Ascending aorta (tissue), 2 donors: ENCODE results near the gene THEM4. TPM values are rescaled to one million over a fixed set of nuclear protein-coding genes. Genes with fewer than 3 reads are reported as not detected.

Experiments used
- DNase-seq, 2 donors: peaks; one replicate each; pipeline ENCODE4 v3.0.0-alpha.2; 2019; ENCODE audit warnings: low spot score in 2 of 2
- H3K27ac ChIP-seq, 2 donors: fragments of 200-600 bp; sonication (generic); one replicate each; pipeline ENCODE4 v1.5.1; 2016 to 2017; ENCODE audit warnings: mild to moderate bottlenecking in 1 of 2
- H3K27me3 ChIP-seq: fragments of 200-600 bp; sonication (generic); one replicate; pipeline ENCODE4 v1.5.1; 2017
- H3K36me3 ChIP-seq, 2 donors: fragments of 200-600 bp; sonication (generic); one replicate each; pipeline ENCODE4 v1.5.1; 2016
- H3K4me1 ChIP-seq, 2 donors: fragments of 200-600 bp; sonication (generic); one replicate each; pipeline ENCODE4 v1.5.1; 2016 to 2017; ENCODE audit warnings: mild to moderate bottlenecking in 1 of 2
- H3K4me3 ChIP-seq, 2 donors: fragments of 200-600 bp; sonication (generic); one replicate each; pipeline ENCODE4 v1.5.1; 2016 to 2017; ENCODE audit warnings: mild to moderate bottlenecking in 1 of 2
- H3K9me3 ChIP-seq, 2 donors: fragments of 200-600 bp; sonication (generic); one replicate each; pipeline ENCODE4 v1.5.1; 2016
- CTCF ChIP-seq, 3 experiments: fragments of 200-600 bp in 2 of 3; fragments of 450-650 bp in 1 of 3; sonication (generic) in 2 of 3; IDR thresholded peaks; one replicate each; pipeline ENCODE4 v1.5.1; 2016 to 2019; ENCODE audit warnings: antibody characterized with exemption in 3 of 3, mild to moderate bottlenecking in 1 of 3, moderate library complexity in 1 of 3
- intact Hi-C: fragments of 100-400 bp; cut with DNase I; formaldehyde crosslinking; loops from one replicate; pipeline ENCODE4 v1.15.1; 2023
- total RNA-seq: library from RNA; depleted of rRNA; stranded (reverse); fragments of >200 nt; gene quantifications from one replicate; pipeline ENCODE4 v1.1.0, GENCODE V29; 2016

Gene THEM4
- total RNA-seq, 1 donor from 2014 or later, result 7.7 TPM

- TF ChIP-seq CTCF (IDR thresholded peaks at IDR 0.05), result no peak
- no peak for DNase-seq
- Histone ChIP-seq H3K27me3 (no peaks in the 10 kb centered on the region), H3K4me3 (no peak overlapping the region), H3K36me3 (no peaks in the 10 kb centered on the region), H3K9me3 (no peaks in the 10 kb centered on the region), H3K27ac (no peak overlapping the region), H3K4me1 (peaks cover 0 to 2% of the 10 kb centered on the region in 2 donors)
- intact Hi-C loops, result no loop called here
Measured at GRCh38 chr1:151851886-151852285, 57.4 kb downstream of the THEM4 start.

- no peaks in the 10 kb centered on the region for H3K36me3 ChIP-seq
- H3K27ac ChIP-seq, result no peak overlapping the region
- no peak for TF ChIP-seq CTCF (IDR thresholded peaks at IDR 0.05)
- H3K4me1 ChIP-seq, result no peaks in the 10 kb centered on the region
- no peak overlapping the region for H3K4me3 ChIP-seq
- H3K27me3 ChIP-seq, result no peaks in the 10 kb centered on the region
- no peaks in the 10 kb centered on the region for H3K9me3 ChIP-seq
- DNase-seq, result peak in 1 of 2 donors; percentile 58
- intact Hi-C loops, result no loop called here
Measured at GRCh38 chr1:151849871-151850270, 59.4 kb downstream of the THEM4 start.

GRCh38 chr1:151849126-151849525 lies 60.2 kb downstream of the THEM4 start:
- H3K9me3 ChIP-seq, result no peaks in the 10 kb centered on the region
- no peaks in the 10 kb centered on the region for H3K4me1 ChIP-seq
- intact Hi-C loops, result no loop called here
- no peak for DNase-seq
- H3K27ac ChIP-seq, result no peak overlapping the region
- H3K4me3 ChIP-seq, result no peak overlapping the region
- H3K27me3 ChIP-seq, result no peaks in the 10 kb centered on the region
- H3K36me3 ChIP-seq, result no peaks in the 10 kb centered on the region
- TF ChIP-seq CTCF (IDR thresholded peaks at IDR 0.05), result no peak

GRCh38 chr1:151847867-151848596 lies 61.3 kb downstream of the THEM4 start:
- DNase-seq, result peak in 1 of 2 donors; percentile 39
- H3K36me3 ChIP-seq, result no peaks in the 10 kb centered on the region
- H3K9me3 ChIP-seq, result no peaks in the 10 kb centered on the region
- H3K4me3 ChIP-seq, result no peak overlapping the region
- TF ChIP-seq CTCF (IDR thresholded peaks at IDR 0.05), result no peak
- intact Hi-C loops, result no loop called here
- H3K27ac ChIP-seq, result no peak overlapping the region
- H3K27me3 ChIP-seq, result no peaks in the 10 kb centered on the region
- H3K4me1 ChIP-seq, result no peaks in the 10 kb centered on the region

GRCh38 chr1:151846686-151847237 lies 62.5 kb downstream of the THEM4 start:
- H3K27ac ChIP-seq, result no peak overlapping the region
- no peak for DNase-seq
- no peaks in the 10 kb centered on the region for H3K27me3 ChIP-seq
- H3K4me3 ChIP-seq, result no peak overlapping the region
- no peak for TF ChIP-seq CTCF (IDR thresholded peaks at IDR 0.05)
- H3K36me3 ChIP-seq, result no peaks in the 10 kb centered on the region
- no peaks in the 10 kb centered on the region for H3K4me1 ChIP-seq
- no peaks in the 10 kb centered on the region for H3K9me3 ChIP-seq
- intact Hi-C loops, result no loop called here
